Central memory CD8-positive, alpha-beta T cell (primary cell): ENCODE results near the gene CDK6.

Source experiments
- ATAC-seq: fragments of 150-1000 bp; cut with Tn5 transposase; replicated peaks from 2 replicates; pipeline ENCODE4 v1.10.0; 2022; ENCODE audit warnings: mild to moderate bottlenecking, moderate FRiP score, moderate number of reproducible peaks; ENCODE audit not compliant: poor library complexity, severe bottlenecking; ENCODE audit errors: extremely low read depth
- DNase-seq, 2 donors: peaks; one replicate each; pipeline ENCODE4 v3.0.0; 2021; ENCODE audit warnings: low spot score in 2 of 2
- H3K27ac Mint-ChIP-seq: one replicate; pipeline ENCODE4 v1.8.0; 2022; ENCODE audit warnings: low read depth, mild to moderate bottlenecking, moderate library complexity, mixed read lengths
- H3K27me3 Mint-ChIP-seq: one replicate; pipeline ENCODE4 v1.8.0; 2022; ENCODE audit warnings: mixed read lengths
- H3K36me3 Mint-ChIP-seq: one replicate; pipeline ENCODE4 v1.8.0; 2022; ENCODE audit warnings: mild to moderate bottlenecking, moderate library complexity, mixed read lengths; ENCODE audit not compliant: insufficient read depth
- H3K4me1 Mint-ChIP-seq: one replicate; pipeline ENCODE4 v1.8.0; 2022; ENCODE audit warnings: mixed read lengths
- H3K4me3 Mint-ChIP-seq: one replicate; pipeline ENCODE4 v1.8.0; 2022; ENCODE audit warnings: mild to moderate bottlenecking, moderate library complexity, mixed read lengths
- H3K9me3 Mint-ChIP-seq: one replicate; pipeline ENCODE4 v1.8.0; 2022; ENCODE audit warnings: mixed read lengths

The CDK6 gene

DNA sequence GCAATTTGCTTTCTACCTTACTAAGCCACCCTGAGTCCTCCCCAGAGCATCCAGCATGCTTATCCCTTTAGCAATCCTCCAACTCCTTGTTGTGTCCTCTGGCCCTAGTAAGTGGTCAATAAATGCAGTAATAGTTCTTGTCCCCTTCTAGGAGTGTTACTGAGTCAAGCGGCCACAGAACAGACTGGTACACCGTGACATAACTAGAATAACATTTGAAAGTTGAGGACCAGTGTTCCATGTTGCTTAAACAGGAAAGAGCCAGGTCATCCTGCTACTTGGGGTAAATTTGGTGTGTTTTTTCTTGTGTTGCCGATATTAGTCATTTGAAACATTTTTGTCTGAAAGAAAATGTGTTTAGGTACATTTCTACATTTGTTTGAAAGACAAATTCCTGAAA is 4.8 kb upstream of the CDK6 start:
- DNase-seq (no peak), ATAC-seq (no peak)
- H3K27ac Mint-ChIP-seq = no peak overlapping the region
- H3K36me3 Mint-ChIP-seq = peaks cover 3% of the 10 kb centered on the region
- H3K4me1 Mint-ChIP-seq = peaks cover 8% of the 10 kb centered on the region
- H3K9me3 Mint-ChIP-seq = no peaks in the 10 kb centered on the region
- no peaks in the 10 kb centered on the region for H3K27me3 Mint-ChIP-seq
- H3K4me3 Mint-ChIP-seq = no peak overlapping the region

- Mint-ChIP-seq H3K4me3 (no peak overlapping the region), H3K4me1 (peaks cover 8% of the 10 kb centered on the region), H3K27me3 (no peaks in the 10 kb centered on the region), H3K9me3 (no peaks in the 10 kb centered on the region), H3K36me3 (peaks cover 7% of the 10 kb centered on the region), H3K27ac (no peak overlapping the region)
- ATAC-seq (no peak), DNase-seq (no peak)
These were observed 3.9 kb upstream of the CDK6 start for GRCh38 chr7:92840316-92840715.

DNA sequence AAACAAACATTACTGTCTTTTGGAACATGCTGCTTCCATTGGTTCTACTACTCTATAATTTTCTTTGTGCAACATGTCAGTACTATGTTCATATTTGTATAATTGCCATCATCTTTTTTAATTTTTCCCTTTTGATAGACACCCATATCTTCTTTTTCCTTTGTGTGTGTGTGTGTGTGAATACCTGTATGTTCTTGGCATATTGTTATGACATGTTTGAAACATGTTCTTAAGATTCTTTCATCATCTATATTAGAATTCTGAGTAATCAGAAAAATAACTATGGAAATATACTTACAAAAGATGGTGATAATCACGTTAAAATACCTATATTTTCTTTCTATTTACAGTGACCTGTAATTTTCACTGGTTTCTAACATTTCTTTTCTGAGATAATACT is 3.5 kb upstream of the CDK6 start:
- ATAC-seq (no peak), DNase-seq (no peak)
- H3K27ac Mint-ChIP-seq = no peak overlapping the region
- no peaks in the 10 kb centered on the region for H3K9me3 Mint-ChIP-seq
- H3K4me3 Mint-ChIP-seq = no peak overlapping the region
- peaks cover 8% of the 10 kb centered on the region for H3K36me3 Mint-ChIP-seq
- no peaks in the 10 kb centered on the region for H3K27me3 Mint-ChIP-seq
- peaks cover 8% of the 10 kb centered on the region for H3K4me1 Mint-ChIP-seq

GRCh38 chr7:92838934-92839333 is 2.6 kb upstream of the CDK6 start:
- no peak overlapping the region for H3K27ac Mint-ChIP-seq
- ATAC-seq (no peak), DNase-seq (no peak)
- H3K4me1 Mint-ChIP-seq = peaks cover 11% of the 10 kb centered on the region
- H3K36me3 Mint-ChIP-seq = peaks cover 12% of the 10 kb centered on the region
- no peak overlapping the region for H3K4me3 Mint-ChIP-seq
- no peaks in the 10 kb centered on the region for H3K9me3 Mint-ChIP-seq
- H3K27me3 Mint-ChIP-seq = no peaks in the 10 kb centered on the region

DNA sequence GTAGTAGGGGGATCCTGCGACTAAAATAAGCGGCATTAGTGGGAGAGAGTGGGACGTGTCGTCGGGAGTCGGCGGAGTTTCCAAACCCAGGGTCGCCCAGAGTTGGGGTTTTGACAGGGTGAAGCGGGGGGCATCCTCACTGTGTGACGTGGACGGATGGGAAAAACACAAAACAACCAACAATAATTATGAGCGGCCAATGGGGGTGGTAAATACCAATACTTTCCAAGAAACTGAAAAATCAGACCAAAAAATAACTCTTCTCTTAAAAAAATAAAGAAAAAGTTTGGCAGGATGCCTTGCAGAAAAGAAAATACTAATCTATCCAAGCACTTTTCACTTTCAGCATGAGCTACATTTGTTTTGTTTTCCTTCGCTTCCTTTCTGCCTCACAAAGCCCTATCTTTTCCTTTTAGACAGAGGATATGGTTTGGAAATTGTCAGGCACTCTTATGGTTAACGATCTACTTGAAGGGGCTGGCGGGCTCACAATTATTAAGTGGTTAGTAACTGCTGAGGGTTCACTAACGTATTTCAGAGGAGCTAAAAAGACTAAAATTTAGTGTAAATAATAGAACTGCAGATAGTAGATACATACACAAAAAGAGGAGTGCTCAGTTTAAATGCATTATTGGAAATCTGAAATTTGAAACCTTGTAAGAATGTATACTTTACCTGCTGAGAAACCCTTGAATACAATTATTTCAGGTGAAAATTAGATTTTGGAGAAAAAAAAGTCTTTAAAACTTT is 802 bp upstream of the CDK6 start:
- Mint-ChIP-seq H3K36me3 (peaks cover 19% of the 10 kb centered on the region), H3K27me3 (no peaks in the 10 kb centered on the region), H3K4me3 (peak overlapping the region; percentile 89), H3K27ac (peak overlapping the region; percentile 50), H3K4me1 (peaks cover 26% of the 10 kb centered on the region), H3K9me3 (no peaks in the 10 kb centered on the region)
- no peak for DNase-seq
- no peak for ATAC-seq

DNA sequence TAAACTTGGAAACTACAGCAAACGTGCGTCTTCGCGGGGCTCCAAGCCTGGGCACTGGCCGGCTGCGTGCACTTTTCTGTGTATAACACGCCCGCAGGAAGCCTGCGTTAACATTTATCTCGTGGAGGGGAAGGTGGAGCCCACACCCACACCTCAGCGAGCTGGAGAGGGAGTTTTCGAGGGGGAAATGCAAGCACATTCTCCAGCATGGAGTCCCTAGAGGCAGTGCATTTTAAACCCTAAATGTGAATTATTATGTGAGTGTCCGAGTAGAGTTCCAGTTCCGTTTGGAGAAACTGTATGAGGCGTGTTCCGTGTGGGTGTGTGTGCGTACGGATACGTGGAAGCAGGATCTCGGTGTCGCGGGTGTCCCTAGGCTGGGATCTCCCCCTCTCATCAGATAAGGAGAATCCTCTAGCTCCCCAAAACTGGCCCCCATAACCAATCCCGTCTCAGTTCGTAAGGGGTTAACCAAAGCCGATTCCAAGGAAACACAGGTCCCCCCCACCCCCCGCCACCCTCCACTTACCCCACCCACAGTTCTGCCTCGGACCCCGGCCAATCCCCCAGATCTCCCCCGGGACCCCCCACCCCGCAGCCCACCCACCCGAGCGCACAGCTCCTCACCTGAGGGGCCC is 403 bp downstream of the CDK6 start:
- Mint-ChIP-seq H3K27me3 (no peaks in the 10 kb centered on the region), H3K27ac (peak overlapping the region; percentile 92), H3K4me1 (peaks cover 38% of the 10 kb centered on the region), H3K9me3 (no peaks in the 10 kb centered on the region), H3K4me3 (peak overlapping the region; percentile 89), H3K36me3 (peaks cover 22% of the 10 kb centered on the region)
- ATAC-seq (peak; percentile 26), DNase-seq (peak in 1 of 2 donors; percentile 16)

GRCh38 chr7:92835261-92835850 is 1.0 kb downstream of the CDK6 start:
- Mint-ChIP-seq H3K4me1 (peaks cover 44% of the 10 kb centered on the region), H3K9me3 (no peaks in the 10 kb centered on the region), H3K4me3 (peak overlapping the region; percentile 89), H3K27ac (peak overlapping the region; percentile 92), H3K36me3 (peaks cover 22% of the 10 kb centered on the region), H3K27me3 (no peaks in the 10 kb centered on the region)
- peak; percentile 9 for ATAC-seq
- DNase-seq = peak in 1 of 2 donors; percentile 22

- ATAC-seq = no peak
- peaks cover 45% of the 10 kb centered on the region for H3K4me1 Mint-ChIP-seq
- no peaks in the 10 kb centered on the region for H3K27me3 Mint-ChIP-seq
- DNase-seq = no peak
- H3K27ac Mint-ChIP-seq = peak overlapping the region; percentile 93
- no peaks in the 10 kb centered on the region for H3K9me3 Mint-ChIP-seq
- H3K36me3 Mint-ChIP-seq = peaks cover 22% of the 10 kb centered on the region
- peak overlapping the region; percentile 89 for H3K4me3 Mint-ChIP-seq
These were observed 1.7 kb downstream of the CDK6 start for GRCh38 chr7:92834507-92835260.

GRCh38 chr7:92833766-92834506 is 2.4 kb downstream of the CDK6 start:
- DNase-seq (peak; percentile 41 to 47), ATAC-seq (peak; percentile 27)
- no peaks in the 10 kb centered on the region for H3K27me3 Mint-ChIP-seq
- peak overlapping the region; percentile 89 for H3K4me3 Mint-ChIP-seq
- H3K9me3 Mint-ChIP-seq = no peaks in the 10 kb centered on the region
- peaks cover 22% of the 10 kb centered on the region for H3K36me3 Mint-ChIP-seq
- peak overlapping the region; percentile 93 for H3K27ac Mint-ChIP-seq
- peaks cover 45% of the 10 kb centered on the region for H3K4me1 Mint-ChIP-seq

DNA sequence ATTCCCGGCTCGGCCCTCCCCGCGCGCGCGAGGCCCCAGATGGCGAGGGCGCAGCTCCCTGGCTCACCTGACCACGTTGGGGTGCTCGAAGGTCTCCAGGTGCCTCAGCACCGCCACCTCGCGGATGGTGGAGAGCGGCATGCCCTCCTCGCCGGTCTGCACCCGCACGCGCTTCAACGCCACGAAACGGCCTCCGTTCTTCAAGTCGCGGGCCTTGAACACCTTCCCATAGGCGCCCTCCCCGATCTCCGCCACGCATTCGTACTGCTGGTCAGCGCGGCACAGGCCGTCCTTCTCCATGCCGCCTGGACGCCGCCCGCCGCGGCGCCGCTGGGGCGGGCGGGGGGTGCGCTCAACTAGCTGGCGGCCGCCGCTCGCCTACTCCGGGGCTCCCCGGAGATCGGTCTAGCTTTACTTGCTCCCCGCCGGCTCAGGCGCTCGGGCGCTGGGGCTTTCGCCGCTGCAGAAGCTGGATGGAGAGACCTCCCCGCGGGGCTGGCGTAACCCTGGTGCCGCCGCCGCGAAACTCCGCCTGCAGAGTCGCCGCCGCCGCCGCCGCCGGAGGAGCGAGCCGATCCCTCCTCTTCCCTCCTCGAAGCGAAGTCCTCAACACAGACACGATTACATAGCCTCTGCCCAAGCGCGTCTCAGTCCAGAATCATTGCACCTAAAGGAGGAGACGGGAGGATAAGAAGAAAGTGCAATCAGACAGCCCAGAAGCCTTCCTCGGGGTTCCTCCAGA is 3.2 kb downstream of the CDK6 start:
- Mint-ChIP-seq H3K4me3 (peak overlapping the region; percentile 89), H3K36me3 (peaks cover 22% of the 10 kb centered on the region), H3K27ac (peak overlapping the region; percentile 93), H3K27me3 (no peaks in the 10 kb centered on the region), H3K4me1 (peaks cover 45% of the 10 kb centered on the region), H3K9me3 (no peaks in the 10 kb centered on the region)
- peak; percentile 80 to 84 for DNase-seq
- peak; percentile 77 for ATAC-seq

DNA sequence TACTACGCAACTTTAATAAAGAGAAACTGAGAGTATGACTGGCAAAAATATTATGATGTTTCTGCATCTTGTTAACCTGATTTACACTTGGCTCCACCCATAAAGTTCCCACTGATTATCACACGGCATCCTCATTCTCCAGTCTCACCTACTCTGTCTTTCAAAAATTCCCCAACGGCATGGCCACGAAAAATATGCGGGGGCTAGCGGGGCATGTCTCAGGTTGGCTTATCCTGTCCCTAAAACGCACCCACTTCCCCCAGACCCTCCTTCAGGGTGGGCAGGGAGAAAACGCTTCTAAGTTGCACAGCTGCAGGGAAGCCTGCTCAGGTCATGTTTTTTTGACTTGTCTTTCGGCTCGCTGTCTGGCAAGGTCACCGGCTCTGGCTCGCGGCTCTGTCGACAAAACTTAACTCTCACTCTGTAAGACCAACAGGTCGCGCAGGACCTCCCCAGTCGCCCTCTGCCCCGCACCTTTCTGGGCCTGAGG is 3.8 kb downstream of the CDK6 start:
- Mint-ChIP-seq H3K27me3 (no peaks in the 10 kb centered on the region), H3K36me3 (peaks cover 22% of the 10 kb centered on the region), H3K27ac (peak overlapping the region; percentile 93), H3K4me3 (peak overlapping the region; percentile 89), H3K4me1 (peaks cover 47% of the 10 kb centered on the region), H3K9me3 (no peaks in the 10 kb centered on the region)
- ATAC-seq = peak; percentile 0
- DNase-seq = no peak
